GM18499 (cell line): Measurements from ENCODE around the gene CCNB3.

Experiments used
- ATAC-seq: cut with Tn5 transposase; IDR thresholded peaks from one replicate; pipeline ENCODE4 v1.9.1; 2021; ENCODE audit warnings: moderate number of reproducible peaks; ENCODE audit not compliant: insufficient read depth, unreplicated experiment

The CCNB3 gene

GRCh38 chrX:50372966-50373365 is 168.4 kb downstream of the CCNB3 start:
- ATAC-seq = no peak

GRCh38 chrX:50375481-50376267 is 171.1 kb downstream of the CCNB3 start:
- ATAC-seq = no peak

GRCh38 chrX:50381729-50382415 is 177.3 kb downstream of the CCNB3 start:
- no peak for ATAC-seq

DNA sequence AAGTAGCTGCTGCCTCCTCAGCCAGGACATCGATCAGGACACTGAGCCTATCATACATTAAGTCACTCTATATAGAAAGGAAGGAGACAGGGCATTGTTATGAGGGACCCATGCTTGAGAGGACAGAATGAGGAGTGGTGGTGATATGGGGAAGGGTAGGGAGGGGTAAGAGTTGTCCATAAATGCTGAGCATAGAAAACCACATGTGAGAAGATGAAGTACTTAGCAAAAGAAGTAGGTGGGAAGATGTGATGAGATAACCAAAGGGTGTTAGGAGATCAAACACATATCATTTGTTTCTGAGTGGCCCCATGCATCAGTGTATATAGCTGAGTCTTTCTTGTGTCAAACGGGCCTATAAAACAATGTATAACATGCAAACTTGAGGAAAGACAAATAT is 182.0 kb downstream of the CCNB3 start:
- ATAC-seq = no peak

DNA sequence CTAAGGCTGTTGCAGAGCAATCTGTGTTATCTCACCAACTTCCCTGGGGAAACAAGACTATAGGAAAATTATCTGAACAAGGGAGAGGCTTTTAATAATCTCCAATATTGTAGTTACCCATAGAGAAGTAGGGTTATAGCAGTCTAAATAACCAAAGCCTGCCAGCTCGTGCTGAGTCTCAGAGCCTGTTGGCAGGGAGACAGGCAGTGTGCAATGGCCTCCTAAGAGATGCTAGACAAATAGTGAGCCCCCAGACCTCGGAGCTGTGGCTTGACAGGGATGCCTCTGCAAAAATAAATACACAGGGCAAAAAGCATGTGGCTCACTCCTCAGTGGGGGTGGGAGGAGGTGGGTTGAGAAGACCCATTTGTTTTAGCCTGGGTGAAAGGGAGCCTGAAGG is 189.3 kb downstream of the CCNB3 start:
- ATAC-seq = no peak
